GM12874 (cell line): ENCODE measurements around the gene PLD1.

ENCODE experiments used
- TF ChIP-seq, protein P1 (sequence below): IDR thresholded peaks from 2 replicates; pipeline ENCODE4 v1.5.1; 2011; ENCODE audit warnings: low read depth, mild to moderate bottlenecking, control low read depth, low read length, moderate library complexity; ENCODE audit not compliant: insufficient read depth

PLD1 gene

DNA sequence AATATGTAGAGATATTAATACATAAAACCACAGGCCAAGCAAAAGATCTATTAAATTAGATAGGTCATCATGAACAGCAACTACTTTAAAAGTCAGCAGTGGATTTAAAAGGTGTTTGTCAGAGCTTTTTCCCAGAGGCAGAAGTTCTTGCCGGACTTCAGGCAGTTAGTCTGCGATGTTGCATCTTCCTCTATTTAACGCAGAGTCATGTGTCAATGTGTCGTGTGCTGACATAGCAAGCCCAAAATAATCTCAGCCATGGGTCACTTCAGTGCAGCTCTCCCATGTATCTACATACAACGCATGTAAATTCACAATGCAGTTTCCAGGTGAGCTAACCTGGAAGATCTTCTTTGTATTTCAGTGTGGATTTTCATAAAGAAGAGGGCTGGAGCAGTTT lies 24.8 kb upstream of the PLD1 start:
- TF ChIP-seq, protein P1, sequence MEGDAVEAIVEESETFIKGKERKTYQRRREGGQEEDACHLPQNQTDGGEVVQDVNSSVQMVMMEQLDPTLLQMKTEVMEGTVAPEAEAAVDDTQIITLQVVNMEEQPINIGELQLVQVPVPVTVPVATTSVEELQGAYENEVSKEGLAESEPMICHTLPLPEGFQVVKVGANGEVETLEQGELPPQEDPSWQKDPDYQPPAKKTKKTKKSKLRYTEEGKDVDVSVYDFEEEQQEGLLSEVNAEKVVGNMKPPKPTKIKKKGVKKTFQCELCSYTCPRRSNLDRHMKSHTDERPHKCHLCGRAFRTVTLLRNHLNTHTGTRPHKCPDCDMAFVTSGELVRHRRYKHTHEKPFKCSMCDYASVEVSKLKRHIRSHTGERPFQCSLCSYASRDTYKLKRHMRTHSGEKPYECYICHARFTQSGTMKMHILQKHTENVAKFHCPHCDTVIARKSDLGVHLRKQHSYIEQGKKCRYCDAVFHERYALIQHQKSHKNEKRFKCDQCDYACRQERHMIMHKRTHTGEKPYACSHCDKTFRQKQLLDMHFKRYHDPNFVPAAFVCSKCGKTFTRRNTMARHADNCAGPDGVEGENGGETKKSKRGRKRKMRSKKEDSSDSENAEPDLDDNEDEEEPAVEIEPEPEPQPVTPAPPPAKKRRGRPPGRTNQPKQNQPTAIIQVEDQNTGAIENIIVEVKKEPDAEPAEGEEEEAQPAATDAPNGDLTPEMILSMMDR = no peak

DNA sequence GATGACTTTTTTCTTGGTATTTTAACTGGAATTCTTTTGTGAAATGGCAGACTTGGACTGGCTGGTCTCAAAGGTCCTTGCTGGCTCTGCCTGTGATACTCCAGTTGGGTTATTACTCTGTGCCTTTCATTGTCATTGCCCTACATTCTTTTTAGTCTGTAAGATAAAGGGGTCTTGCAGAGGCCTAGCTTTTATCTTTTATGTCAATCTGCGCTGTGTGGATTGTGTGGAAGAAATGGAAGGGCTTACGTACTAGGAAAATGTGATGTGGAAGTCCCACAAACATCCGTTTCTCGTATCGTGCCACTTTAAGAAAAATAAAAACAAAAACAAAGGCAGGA lies 24.1 kb upstream of the PLD1 start:
- TF ChIP-seq, protein P1 = no peak

DNA sequence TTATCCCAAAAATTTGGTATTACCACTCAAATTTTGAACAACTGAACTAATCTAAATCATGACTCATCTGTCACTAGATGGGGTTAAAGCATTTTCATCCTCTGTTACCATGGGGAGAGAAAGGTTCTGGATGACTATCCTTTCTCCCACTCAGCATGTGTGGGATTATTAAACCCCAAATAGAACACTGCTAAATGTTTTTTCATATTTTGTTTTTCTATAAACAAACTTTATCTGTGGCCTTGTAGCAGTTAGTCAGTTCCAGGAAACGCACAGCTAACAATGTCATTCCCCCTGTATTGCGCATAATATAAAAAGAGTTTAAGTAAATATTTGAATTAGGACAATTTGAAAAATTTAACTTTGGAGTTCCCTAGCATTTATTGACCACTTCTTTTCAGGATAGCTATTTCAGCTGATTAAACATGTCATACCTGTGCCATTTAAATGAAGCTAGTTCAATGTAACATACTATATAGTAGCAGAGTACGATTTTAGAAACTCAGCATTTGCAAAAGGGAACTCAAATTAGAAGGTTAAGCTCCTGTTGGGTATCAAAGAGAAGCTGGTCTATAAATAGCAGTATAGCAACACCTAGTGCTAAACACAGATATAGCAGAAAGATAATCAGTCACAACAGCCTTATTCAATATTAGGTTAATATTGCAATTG lies 23.6 kb upstream of the PLD1 start:
- TF ChIP-seq, protein P1 = peak; percentile 39; the same call in 1 of the 2 replicates

DNA sequence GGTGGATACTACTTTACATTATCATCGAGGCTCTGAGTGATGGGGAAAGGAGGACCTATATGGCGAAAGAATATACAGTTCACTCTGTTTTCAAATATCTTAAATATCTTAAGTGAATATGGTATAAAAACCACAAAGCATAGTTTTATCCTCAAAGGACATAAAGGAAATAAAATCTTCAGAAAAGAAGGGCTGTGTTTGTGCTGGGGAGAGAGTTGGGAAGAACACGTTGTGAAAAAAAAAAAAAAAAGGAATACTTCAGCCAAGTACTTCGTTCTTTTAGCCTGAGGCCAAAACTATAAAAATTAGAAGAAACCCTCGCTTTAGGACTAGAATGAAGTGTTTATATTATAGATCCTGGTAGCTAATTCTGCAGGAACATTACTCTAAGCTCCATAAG lies 22.7 kb upstream of the PLD1 start:
- TF ChIP-seq, protein P1 = no peak

DNA sequence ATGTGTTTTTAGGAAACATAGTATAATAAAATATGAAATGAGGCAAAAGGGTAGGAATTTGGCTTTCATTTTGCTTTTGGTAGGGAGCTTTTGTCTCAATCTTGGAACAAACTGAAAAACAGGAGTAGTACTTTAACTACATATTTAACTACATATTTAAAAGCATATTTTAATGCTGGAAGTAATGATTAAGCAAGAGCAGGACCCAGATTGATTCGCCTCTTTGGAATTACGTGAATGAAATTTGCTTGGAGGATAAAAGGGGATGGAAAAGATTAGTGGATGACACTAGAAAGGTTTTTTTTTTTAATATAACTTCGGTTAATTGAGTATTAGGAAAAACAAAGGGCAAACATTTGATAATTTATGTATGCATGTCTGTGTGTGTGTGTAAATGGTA lies 21.7 kb upstream of the PLD1 start:
- TF ChIP-seq, protein P1 = no peak

DNA sequence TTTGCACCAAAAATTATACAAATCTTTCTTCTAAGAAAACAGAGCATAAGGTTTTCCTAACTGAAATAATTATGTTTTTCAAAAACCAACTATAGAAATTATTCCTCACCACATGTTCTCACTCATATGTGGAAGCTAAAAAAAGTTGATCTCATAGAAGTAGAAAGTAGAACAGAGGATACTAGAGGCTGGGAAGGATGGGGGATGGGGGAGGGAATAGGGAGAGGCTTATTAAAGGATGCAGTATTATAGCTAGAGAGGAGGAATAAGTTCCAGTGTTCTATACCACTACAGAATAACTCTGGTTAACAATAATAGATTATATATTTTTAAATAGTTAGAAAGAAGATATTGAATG lies 20.2 kb upstream of the PLD1 start:
- TF ChIP-seq, protein P1 = no peak

DNA sequence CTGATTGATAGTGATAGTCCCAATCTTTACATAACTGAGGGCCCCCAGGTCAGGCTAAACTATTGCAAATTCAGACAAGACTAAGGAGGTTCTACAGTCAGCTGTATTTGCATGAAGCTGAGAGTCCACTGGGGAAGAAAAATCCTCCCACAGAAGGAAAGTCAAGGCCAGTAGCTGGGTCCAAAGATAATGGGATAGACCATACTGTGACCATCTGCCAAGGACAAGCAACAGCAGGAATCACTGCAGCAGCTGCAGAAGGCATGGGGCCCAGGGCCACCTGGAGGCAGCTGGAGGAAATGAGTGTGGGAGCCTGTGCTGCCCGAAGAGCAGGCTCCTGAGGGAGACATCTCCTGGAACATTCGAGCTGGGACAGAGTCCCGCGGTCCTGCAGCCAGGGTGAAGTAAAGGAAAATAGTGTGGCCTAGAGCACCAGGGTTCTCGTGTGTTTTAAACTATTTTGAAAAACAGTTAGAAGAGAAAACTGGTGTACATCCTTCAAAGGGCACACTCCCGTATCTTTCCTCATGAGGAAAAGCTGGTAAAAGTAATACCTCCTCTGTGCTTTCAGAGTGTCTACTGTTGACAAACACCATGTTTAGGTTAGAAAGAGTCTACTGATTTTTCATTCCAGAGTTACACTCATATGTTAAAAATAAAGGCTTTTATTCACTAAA lies 19.7 kb upstream of the PLD1 start:
- TF ChIP-seq, protein P1 = peak; percentile 81
